ENCODE results near the gene ERG.

The ERG gene

GRCh38 chr21:38430401-38430984 is 67.8 kb downstream of the ERG start:
- DNase-seq, result no peak

- no peak for DNase-seq
Observed at GRCh38 chr21:38429011-38429410, 69.3 kb downstream of the ERG start.

- DNase-seq, result no peak
Observed at GRCh38 chr21:38428211-38428610, 70.1 kb downstream of the ERG start.

- DNase-seq, result no peak
Observed at GRCh38 chr21:38424305-38425019, 73.8 kb downstream of the ERG start.

- DNase-seq, result no peak
Observed at GRCh38 chr21:38422082-38422481, 76.2 kb downstream of the ERG start.

GRCh38 chr21:38420140-38420539 is 78.1 kb downstream of the ERG start:
- no peak for DNase-seq

- DNase-seq, result no peak
Observed at GRCh38 chr21:38417726-38418125, 80.6 kb downstream of the ERG start.

- DNase-seq, result no peak
Observed at GRCh38 chr21:38416791-38417190, 81.5 kb downstream of the ERG start.

GRCh38 chr21:38413958-38414548 is 84.2 kb downstream of the ERG start:
- DNase-seq, result no peak

GRCh38 chr21:38410466-38410865 is 87.8 kb downstream of the ERG start:
- no peak for DNase-seq

GRCh38 chr21:38409907-38410306 is 88.4 kb downstream of the ERG start:
- DNase-seq, result no peak

- DNase-seq, result no peak
Observed at GRCh38 chr21:38404177-38404576, 94.1 kb downstream of the ERG start.

GRCh38 chr21:38402795-38403194 is 95.5 kb downstream of the ERG start:
- no peak for DNase-seq

- DNase-seq, result no peak
Observed at GRCh38 chr21:38402291-38402690, 96.0 kb downstream of the ERG start.

- no peak for DNase-seq
Observed at GRCh38 chr21:38401191-38401926, 96.9 kb downstream of the ERG start.

GRCh38 chr21:38400195-38400919 is 97.9 kb downstream of the ERG start:
- DNase-seq, result no peak

GRCh38 chr21:38399103-38399502 is 99.2 kb downstream of the ERG start:
- no peak for DNase-seq

GRCh38 chr21:38396325-38396724 is 102.0 kb downstream of the ERG start:
- DNase-seq, result no peak

GRCh38 chr21:38395581-38395980 is 102.7 kb downstream of the ERG start:
- DNase-seq, result no peak

- DNase-seq, result no peak
Observed at GRCh38 chr21:38392661-38393060, 105.6 kb downstream of the ERG start.

GRCh38 chr21:38389896-38390295 is 108.4 kb downstream of the ERG start:
- no peak for DNase-seq

GRCh38 chr21:38389354-38389676 is 109.0 kb downstream of the ERG start:
- no peak for DNase-seq
